GM12878 (cell line): Measurements from ENCODE around the gene ZNF768. TPM values are rescaled to one million over a fixed set of nuclear protein-coding genes. Genes with fewer than 3 reads are reported as not detected.

ENCODE experiments used
- ATAC-seq: fragments of 200-7000 bp; cut with Tn5 transposase; 3 replicates; pipeline ENCODE4 v1.9.1; 2020; ENCODE audit warnings: mild to moderate bottlenecking, moderate library complexity
- BruUV-seq: library from RNA; stranded (reverse); fragments of 400-500 nt; replicated peaks from 2 replicates; lab custom pipeline; 2021; lab: Mats Ljungman, UMichigan
- CTCF ChIA-PET: fragments of 300-600 bp; sonication (Branson Sonifier 250); formaldehyde crosslinking; extraction: SDS; loops from one replicate; lab custom pipeline; 2021; ENCODE audit warnings: inconsistent platforms; lab: Yijun Ruan, JAX
- POLR2A ChIA-PET: fragments of 350-600 bp; formaldehyde crosslinking; extraction: SDS; loops from one replicate; lab custom pipeline; 2021; ENCODE audit warnings: inconsistent platforms; lab: Charles Lee
- RAD21 ChIA-PET: fragments of 300-600 bp; sonication (Branson Sonifier 250); formaldehyde crosslinking; loops from one replicate; lab custom pipeline; 2023; ENCODE audit warnings: antibody characterized with exemption; ENCODE audit not compliant: unreplicated experiment; lab: Charles Lee
- SMC1A ChIA-PET: fragments of 300-600 bp; sonication (Branson Sonifier 250); formaldehyde crosslinking; loops from one replicate; lab custom pipeline; 2023; ENCODE audit not compliant: unreplicated experiment, uncharacterized antibody; lab: Charles Lee
- DNase-seq: peaks from one replicate; pipeline ENCODE4 v3.0.0-alpha.2; 2011; ENCODE audit warnings: low read depth, low spot score
- FAIRE-seq: peaks from 3 replicates; lab custom pipeline; 2011; peaks lifted over from hg19 to GRCh38; lab: Jason Lieb, UNC
- H2AFZ ChIP-seq: 2 replicates; pipeline ENCODE4 v1.6.0; 2011; ENCODE audit warnings: low read depth, low read length, control low read depth; ENCODE audit not compliant: control insufficient read depth
- H3K27ac ChIP-seq: 2 replicates; pipeline ENCODE4 v1.5.1; 2011; ENCODE audit warnings: control low read depth; ENCODE audit not compliant: control insufficient read depth, insufficient read depth
- H3K27me3 ChIP-seq, 2 experiments: replicated peaks in 1 of 2; 2 replicates each; pipeline versions ENCODE4 v1.6.0 to v1.6.1; 2011; ENCODE audit warnings: low read length in 1 of 2; ENCODE audit not compliant: control insufficient read depth in 2 of 2, insufficient read depth in 2 of 2
- H3K36me3 ChIP-seq, 2 experiments: 2 replicates each; pipeline ENCODE4 v1.5.1; 2011; ENCODE audit warnings: low read length in 1 of 2; ENCODE audit not compliant: control insufficient read depth in 2 of 2, insufficient read depth in 2 of 2
- H3K4me1 ChIP-seq: 2 replicates; pipeline ENCODE4 v1.6.1; 2011; ENCODE audit warnings: mild to moderate bottlenecking, low read length, moderate library complexity, mixed read lengths; ENCODE audit not compliant: control insufficient read depth, insufficient read depth
- H3K4me2 ChIP-seq: 2 replicates; pipeline ENCODE4 v1.6.0; 2011; ENCODE audit warnings: control low read depth; ENCODE audit not compliant: control insufficient read depth, insufficient read depth
- H3K4me3 ChIP-seq: fragments of 200-600 bp; sonication (generic); 2 replicates; pipeline ENCODE4 v1.5.1; 2016
- H3K79me2 ChIP-seq: 2 replicates; pipeline ENCODE4 v1.6.0; 2011; ENCODE audit warnings: low read length; ENCODE audit not compliant: control insufficient read depth, insufficient read depth
- H3K9ac ChIP-seq: 2 replicates; pipeline ENCODE4 v1.8.0; 2011; ENCODE audit warnings: low read length, control low read depth, mixed read lengths; ENCODE audit not compliant: control insufficient read depth, insufficient read depth
- H3K9me3 ChIP-seq: replicated peaks from 3 replicates; pipeline ENCODE4 v1.5.1; 2011; ENCODE audit warnings: mild to moderate bottlenecking, low read length; ENCODE audit not compliant: control insufficient read depth, insufficient read depth
- H4K20me1 ChIP-seq: 2 replicates; pipeline ENCODE4 v1.6.0; 2011; ENCODE audit not compliant: control insufficient read depth, insufficient read depth
- BACH1 ChIP-seq: fragments of 450-650 bp; IDR thresholded peaks from 2 replicates; pipeline ENCODE4 v1.6.1; 2017; ENCODE audit warnings: mild to moderate bottlenecking, borderline replicate concordance
- BRCA1 ChIP-seq: IDR thresholded peaks from 2 replicates; pipeline ENCODE4 v1.6.1; 2011; ENCODE audit warnings: low read depth, low read length, improper control_type of control experiment
- DPF2 ChIP-seq: fragments of 450-650 bp; IDR thresholded peaks from 2 replicates; pipeline ENCODE4 v1.6.1; 2017; ENCODE audit warnings: mild to moderate bottlenecking
- EED ChIP-seq: sonication (generic); IDR thresholded peaks from 2 replicates; pipeline ENCODE4 v1.6.1; 2016; ENCODE audit warnings: antibody characterized with exemption, low read depth
- EGR1 ChIP-seq, 2 experiments: IDR thresholded peaks; 1 replicate in 1 of 2; 2 replicates in 1 of 2; pipeline ENCODE4 v1.6.1; 2011 to 2012; ENCODE audit warnings: low read depth in 2 of 2, low read length in 2 of 2, borderline replicate concordance in 1 of 2, mild to moderate bottlenecking in 1 of 2, moderate library complexity in 1 of 2
- FOS ChIP-seq: IDR thresholded peaks from 3 replicates; pipeline ENCODE4 v1.6.1; 2011; ENCODE audit warnings: borderline replicate concordance; ENCODE audit not compliant: insufficient read length; ENCODE audit errors: extremely low read depth
- GATAD2B ChIP-seq: fragments of 450-650 bp; conservative IDR thresholded peaks from 2 replicates; pipeline ENCODE4 v1.6.1; 2017; ENCODE audit warnings: low read depth, mild to moderate bottlenecking, moderate library complexity
- HDAC2 ChIP-seq: fragments of 200-600 bp; sonication (generic); IDR thresholded peaks from 2 replicates; pipeline ENCODE4 v1.6.1; 2017
- IRF4 ChIP-seq: IDR thresholded peaks from 2 replicates; pipeline ENCODE4 v1.6.1; 2011; ENCODE audit warnings: low read depth, low read length
- PAX5 ChIP-seq: IDR thresholded peaks from 2 replicates; pipeline ENCODE4 v1.6.1; 2011; ENCODE audit warnings: low read depth, low read length, borderline replicate concordance
- POLR2AphosphoS2 ChIP-seq: IDR thresholded peaks from 2 replicates; pipeline ENCODE4 v1.6.1; 2011; ENCODE audit warnings: low read depth, mild to moderate bottlenecking, low read length, improper control_type of control experiment, moderate library complexity
- RELB ChIP-seq: fragments of 450-650 bp; IDR thresholded peaks from 2 replicates; pipeline ENCODE4 v1.6.1; 2017; ENCODE audit warnings: low read depth, mild to moderate bottlenecking, moderate library complexity
- RUNX3 ChIP-seq: IDR thresholded peaks from 2 replicates; pipeline ENCODE4 v1.6.1; 2012; ENCODE audit warnings: low read length, inconsistent platforms
- SP1 ChIP-seq: IDR thresholded peaks from one replicate; pipeline ENCODE4 v1.6.1; 2011; ENCODE audit warnings: low read depth, low read length
- TARDBP ChIP-seq: IDR thresholded peaks from 2 replicates; pipeline ENCODE4 v1.6.1; 2016; ENCODE audit warnings: borderline replicate concordance
- ZBED1 ChIP-seq: IDR thresholded peaks from 2 replicates; pipeline ENCODE4 v1.6.1; 2016; ENCODE audit warnings: borderline replicate concordance
- ZBTB33 ChIP-seq: fragments of 450-650 bp; IDR thresholded peaks from 2 replicates; pipeline ENCODE4 v1.6.1; 2017; ENCODE audit warnings: mild to moderate bottlenecking
- ZZZ3 ChIP-seq: IDR thresholded peaks from 2 replicates; pipeline ENCODE4 v1.6.1; 2011; ENCODE audit warnings: low read depth; ENCODE audit not compliant: control insufficient read depth, insufficient read length
- WGBS: methylation state at CpG from one replicate; pipeline ENCODE4 v1.1.6; 2016; ENCODE audit warnings: low lambda C conversion rate; ENCODE audit not compliant: insufficient replicate concordance, insufficient coverage; ENCODE audit errors: missing lambda C conversion rate; 5-methylcytosine and 5-hydroxymethylcytosine counted together
- in situ Hi-C: fragments of 300-500 bp; cut with MboI; formaldehyde crosslinking; loops from 9 replicates; pipeline ENCODE4 v1.14.3; 2018; ENCODE audit warnings: mixed read lengths
- intact Hi-C: fragments of 100-400 bp; cut with micrococcal nuclease; formaldehyde crosslinking; loops from one replicate; pipeline ENCODE4 v1.14.2; 2022; ENCODE audit not compliant: unreplicated experiment
- polyA plus RNA-seq, 11 experiments: library from polyadenylated mRNA; depleted of rRNA in 4 of 11; unstranded in 6 of 11; stranded (reverse) in 5 of 11; fragments of >200 nt; fragmentation: Nextera tagmentation in 4 of 11; fragmentation: Illumina TruSeq in 1 of 11; extraction: Ambion mirVana in 4 of 11; extraction: Trizol in 1 of 11; gene quantifications; 1 replicate in 1 of 11; 2 replicates in 10 of 11; pipeline versions ENCODE4 v1.2.1 to v1.2.3, GENCODE V29; 2011 to 2016; ENCODE audit warnings: inconsistent platforms in 2 of 11, missing spikeins in 2 of 11, low read depth in 1 of 11
- total RNA-seq, 4 experiments: library from RNA; depleted of rRNA in 3 of 4; stranded (reverse); fragments of >200 nt in 3 of 4; fragmentation: Illumina TruSeq in 1 of 4; extraction: Trizol in 1 of 4; gene quantifications; 2 replicates each; pipeline versions ENCODE4 v1.2.1 to v1.2.3, GENCODE V29; 2013 to 2021
- TF ChIP-seq, protein P1 (sequence below): IDR thresholded peaks from 2 replicates; pipeline ENCODE4 v1.6.1; 2012; ENCODE audit warnings: low read depth, low read length, improper control_type of control experiment

Gene ZNF768
- total and polyA plus RNA-seq, 10 of the 15 experiments (the other 5 are each of a cell fraction or from before 2014, with no cell fraction given) = 0.05 to 23.1 (median 9.1) TPM

DNA sequence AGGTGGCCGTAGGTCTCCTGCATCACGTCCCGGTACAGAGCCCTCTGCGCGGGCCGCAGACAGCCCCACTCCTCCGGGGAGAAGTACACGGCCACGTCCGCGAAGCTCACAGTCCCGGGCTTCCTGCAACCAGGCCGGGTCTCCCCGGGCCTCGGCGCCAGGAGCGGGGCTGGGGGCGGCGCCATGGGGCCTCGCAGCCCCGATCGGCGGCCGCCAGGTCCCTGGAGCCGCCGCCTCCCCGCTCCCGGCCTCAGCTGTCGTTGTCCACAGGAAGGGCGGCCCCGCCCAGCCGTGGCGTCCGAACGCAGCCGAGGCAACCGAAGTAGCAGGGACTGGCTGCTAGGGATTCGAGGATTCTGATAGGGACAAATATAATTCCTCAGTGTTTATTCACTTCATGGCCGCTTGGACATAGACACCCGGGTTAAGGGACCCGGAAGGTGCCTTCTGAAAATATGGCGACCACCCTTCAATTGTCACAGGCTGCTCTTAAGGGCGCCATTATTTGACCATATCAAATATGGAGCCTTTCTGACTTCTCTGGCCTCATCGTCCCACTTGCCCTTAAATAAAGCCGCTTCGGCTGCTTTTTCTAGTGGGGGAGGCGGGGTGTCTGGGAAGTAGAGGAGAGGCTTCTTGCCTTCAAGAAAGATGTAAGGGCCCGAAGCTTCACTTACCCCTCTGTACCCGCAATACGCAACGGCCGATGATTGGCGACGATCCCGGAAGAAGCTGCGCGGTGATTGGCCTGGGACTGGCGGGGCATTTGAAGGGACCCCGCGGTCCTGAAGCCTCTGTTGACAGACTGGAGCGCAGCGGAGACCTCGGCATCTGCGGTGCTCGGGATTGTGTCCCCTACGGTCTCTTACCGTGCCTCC lies 45.3 kb upstream of the ZNF768 start, which contains the start of gene ZNF688:
TSS of gene ZNF688 (minus strand) at position 270 of the 878 bp plus-strand sequence. CDS start at position 185, 85 bp downstream.
- peaks cover 27% of the 10 kb centered on the region for H3K4me1 ChIP-seq
- no peaks in the 10 kb centered on the region; a peak in 1 of 4 replicates for H3K36me3 ChIP-seq
- FAIRE-seq = peak; percentile 98
- ATAC-seq = peak; percentile 89
- H2AFZ ChIP-seq = peak within 1 kb of the TSS; percentile 71
- peak within 1 kb of the TSS; percentile 90 for H3K9ac ChIP-seq
- in situ Hi-C loops = no loop called here
- 2% methylated on average over 63 of the region's 67 CpGs for WGBS
- ChIA-PET POLR2A (interaction anchor here (0.6 to 3.1 kb wide), 15 partner anchors 10 to 142 kb away, joined by 3 to 31 read pairs (median 5); partner anchors contain the start of genes DCTPP1, ZNF747 and ZNF764), SMC1A (interaction anchor here (0.8 to 1.8 kb wide), 9 partner anchors 10 to 480 kb away, joined by 3 to 10 read pairs (median 3); partner anchors contain the start of genes DCTPP1, TBX6 and ZNF785), RAD21 (interaction anchor here (0.8 to 3.3 kb wide), 9 partner anchors 13 to 142 kb away, joined by 3 to 28 read pairs (median 6); partner anchors contain the start of genes DCTPP1, ZNF747, ZNF764 and ZNF785), CTCF (interaction anchor here (0.6 to 3.1 kb wide), 12 partner anchors 10 to 142 kb away, joined by 3 to 13 read pairs (median 4); partner anchors contain the start of genes DCTPP1, ZNF689, ZNF764 and ZNF785)
- H4K20me1 ChIP-seq = no peaks in the 10 kb centered on the region
- H3K79me2 ChIP-seq = peaks cover 11% of the 10 kb centered on the region
- no peaks in the 10 kb centered on the region for H3K9me3 ChIP-seq
- intact Hi-C loops = loop anchor here (1.0 to 10.0 kb wide), 2 partner anchors 36 to 83 kb away; partner anchors contain the start of genes FBRS and PRR14
- BruUV-seq = TSS peak; percentile 70
- peak within 1 kb of the TSS; percentile 81 for H3K4me3 ChIP-seq
- H3K4me2 ChIP-seq = peak within 1 kb of the TSS; percentile 99
- peak; percentile 95 for DNase-seq
- no peaks in the 10 kb centered on the region for H3K27me3 ChIP-seq
- H3K27ac ChIP-seq = peak within 1 kb of the TSS; percentile 93
- TF ChIP-seq POLR2AphosphoS2 (0 out of 2 replicates have a peak, but pooled peaks have one; percentile 29), GATAD2B (peak; percentile 68; the same call in 1 of the 2 replicates), SP1 (peak; percentile 96), ZZZ3 (no peak), ZBED1 (no peak), EED (no peak), BACH1 (peak; percentile 90), FOS (peak; percentile 45), IRF4 (no peak), DPF2 (peak; percentile 74), TARDBP (peak; percentile 89), ZBTB33 (no peak), RELB (peak; percentile 92), PAX5 (peak; percentile 43; the same call in 1 of the 2 replicates), HDAC2 (peak; percentile 94; the same call in 1 of the 2 replicates), EGR1 (IDR thresholded peaks at IDR 0.05; ENCODE audit: borderline replicate concordance in 1 of 2, low read depth in 2 of 2, low read length in 2 of 2) (0 out of 3 replicates have a peak, but pooled peaks of 1 of the 2 experiments have one; percentile 32), BRCA1 (no peak), RUNX3 (peak; percentile 76; the same call in 1 of the 2 replicates)
- TF ChIP-seq, protein P1, sequence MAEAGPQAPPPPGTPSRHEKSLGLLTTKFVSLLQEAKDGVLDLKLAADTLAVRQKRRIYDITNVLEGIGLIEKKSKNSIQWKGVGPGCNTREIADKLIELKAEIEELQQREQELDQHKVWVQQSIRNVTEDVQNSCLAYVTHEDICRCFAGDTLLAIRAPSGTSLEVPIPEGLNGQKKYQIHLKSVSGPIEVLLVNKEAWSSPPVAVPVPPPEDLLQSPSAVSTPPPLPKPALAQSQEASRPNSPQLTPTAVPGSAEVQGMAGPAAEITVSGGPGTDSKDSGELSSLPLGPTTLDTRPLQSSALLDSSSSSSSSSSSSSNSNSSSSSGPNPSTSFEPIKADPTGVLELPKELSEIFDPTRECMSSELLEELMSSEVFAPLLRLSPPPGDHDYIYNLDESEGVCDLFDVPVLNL = peak; percentile 98
